ENCODE measurements around the gene SMG6.
A peak's percentile ranks its signal among the peaks of the same experiment; 100 is the strongest.

Gene SMG6

DNA sequence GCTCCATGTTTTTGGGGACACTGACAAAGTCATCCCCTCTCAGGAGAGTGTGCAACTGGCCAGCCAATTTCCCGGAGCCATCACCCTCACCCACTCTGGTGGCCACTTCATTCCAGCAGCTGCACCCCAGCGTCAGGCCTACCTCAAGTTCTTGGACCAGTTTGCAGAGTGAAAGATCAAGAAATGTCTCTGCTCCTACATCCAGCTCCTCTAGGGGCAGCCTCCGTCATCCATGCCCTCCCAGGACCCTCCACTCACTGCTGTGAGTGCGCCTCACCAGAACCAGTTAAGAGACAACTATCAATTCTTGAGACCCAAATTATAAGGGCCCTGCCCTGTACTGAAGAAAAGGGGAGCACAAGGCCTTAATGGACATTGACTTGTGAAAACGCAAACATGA lies 260.7 kb downstream of the SMG6 start:
- H3K9me3 ChIP-seq (ENCODE audit: insufficient read depth, low read length) = no peaks in the 10 kb centered on the region
- peak overlapping the region; percentile 100 for H3K4me2 ChIP-seq (ENCODE audit: low read length)
- H3K36me3 ChIP-seq (replicated peaks; ENCODE audit: low read depth, low read length) = peaks cover 21% of the 10 kb centered on the region
- H3K9ac ChIP-seq (ENCODE audit: low read length) = peak overlapping the region; percentile 85; the same call in 1 of the 2 replicates
- peaks cover 12% of the 10 kb centered on the region for H3K4me1 ChIP-seq (ENCODE audit: low read length)
- H3K27ac ChIP-seq (ENCODE audit: low read length) = peak overlapping the region; percentile 66; the same call in 1 of the 2 replicates
- no peaks in the 10 kb centered on the region for H3K27me3 ChIP-seq (ENCODE audit: low read depth, low read length)
- H2AFZ ChIP-seq (ENCODE audit: low read depth, low read length) = no peak overlapping the region
- TF ChIP-seq EZH2phosphoT487 (IDR thresholded peaks at IDR 0.05; ENCODE audit: low read depth) = no peak
- TF ChIP-seq, protein P1, sequence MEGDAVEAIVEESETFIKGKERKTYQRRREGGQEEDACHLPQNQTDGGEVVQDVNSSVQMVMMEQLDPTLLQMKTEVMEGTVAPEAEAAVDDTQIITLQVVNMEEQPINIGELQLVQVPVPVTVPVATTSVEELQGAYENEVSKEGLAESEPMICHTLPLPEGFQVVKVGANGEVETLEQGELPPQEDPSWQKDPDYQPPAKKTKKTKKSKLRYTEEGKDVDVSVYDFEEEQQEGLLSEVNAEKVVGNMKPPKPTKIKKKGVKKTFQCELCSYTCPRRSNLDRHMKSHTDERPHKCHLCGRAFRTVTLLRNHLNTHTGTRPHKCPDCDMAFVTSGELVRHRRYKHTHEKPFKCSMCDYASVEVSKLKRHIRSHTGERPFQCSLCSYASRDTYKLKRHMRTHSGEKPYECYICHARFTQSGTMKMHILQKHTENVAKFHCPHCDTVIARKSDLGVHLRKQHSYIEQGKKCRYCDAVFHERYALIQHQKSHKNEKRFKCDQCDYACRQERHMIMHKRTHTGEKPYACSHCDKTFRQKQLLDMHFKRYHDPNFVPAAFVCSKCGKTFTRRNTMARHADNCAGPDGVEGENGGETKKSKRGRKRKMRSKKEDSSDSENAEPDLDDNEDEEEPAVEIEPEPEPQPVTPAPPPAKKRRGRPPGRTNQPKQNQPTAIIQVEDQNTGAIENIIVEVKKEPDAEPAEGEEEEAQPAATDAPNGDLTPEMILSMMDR (IDR thresholded peaks at IDR 0.05; ENCODE audit: low read depth, low read length) = no peak
- H3K4me3 ChIP-seq (ENCODE audit: low read length) = peak overlapping the region; percentile 84
- H3K79me2 ChIP-seq (ENCODE audit: low read length) = peaks cover 13% of the 10 kb centered on the region
- H4K20me1 ChIP-seq (ENCODE audit: insufficient read depth, low read length) = no peaks in the 10 kb centered on the region

DNA sequence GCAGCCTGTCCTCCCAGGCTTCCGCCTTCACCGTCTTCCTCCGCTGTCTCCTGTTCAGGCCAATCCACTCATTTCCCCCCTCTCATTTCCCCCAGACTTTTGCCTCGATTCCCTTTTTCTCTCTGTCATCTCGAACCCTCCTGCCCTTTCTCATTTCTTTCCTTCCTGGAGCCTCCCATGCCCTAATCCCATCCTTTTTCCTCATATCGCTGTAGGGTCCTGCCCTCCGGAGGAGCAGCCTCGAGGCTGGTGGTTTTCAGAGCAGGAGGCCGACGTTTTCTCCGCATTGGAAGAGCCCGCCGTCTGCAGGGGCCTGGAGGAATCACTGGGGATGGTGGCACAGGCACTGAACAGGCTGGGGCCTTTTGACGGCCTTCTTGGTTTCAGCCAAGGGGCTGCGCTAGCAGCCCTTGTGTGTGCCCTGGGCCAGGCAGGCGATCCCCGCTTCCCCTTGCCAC lies 261.2 kb downstream of the SMG6 start:
- Histone ChIP-seq H3K27ac (ENCODE audit: low read length) (peak overlapping the region; percentile 66), H2AFZ (ENCODE audit: low read depth, low read length) (no peak overlapping the region), H3K4me1 (ENCODE audit: low read length) (peaks cover 12% of the 10 kb centered on the region), H4K20me1 (ENCODE audit: insufficient read depth, low read length) (no peaks in the 10 kb centered on the region), H3K9ac (ENCODE audit: low read length) (peak overlapping the region; percentile 85), H3K79me2 (ENCODE audit: low read length) (peaks cover 13% of the 10 kb centered on the region), H3K36me3 (replicated peaks; ENCODE audit: low read depth, low read length) (peaks cover 21% of the 10 kb centered on the region), H3K4me2 (ENCODE audit: low read length) (peak overlapping the region; percentile 100), H3K4me3 (ENCODE audit: low read length) (peak overlapping the region; percentile 84), H3K9me3 (ENCODE audit: insufficient read depth, low read length) (no peaks in the 10 kb centered on the region), H3K27me3 (ENCODE audit: low read depth, low read length) (no peaks in the 10 kb centered on the region)
- no peak for TF ChIP-seq EZH2phosphoT487 (IDR thresholded peaks at IDR 0.05; ENCODE audit: low read depth)
- TF ChIP-seq, protein P1 (IDR thresholded peaks at IDR 0.05; ENCODE audit: low read depth, low read length) = no peak

DNA sequence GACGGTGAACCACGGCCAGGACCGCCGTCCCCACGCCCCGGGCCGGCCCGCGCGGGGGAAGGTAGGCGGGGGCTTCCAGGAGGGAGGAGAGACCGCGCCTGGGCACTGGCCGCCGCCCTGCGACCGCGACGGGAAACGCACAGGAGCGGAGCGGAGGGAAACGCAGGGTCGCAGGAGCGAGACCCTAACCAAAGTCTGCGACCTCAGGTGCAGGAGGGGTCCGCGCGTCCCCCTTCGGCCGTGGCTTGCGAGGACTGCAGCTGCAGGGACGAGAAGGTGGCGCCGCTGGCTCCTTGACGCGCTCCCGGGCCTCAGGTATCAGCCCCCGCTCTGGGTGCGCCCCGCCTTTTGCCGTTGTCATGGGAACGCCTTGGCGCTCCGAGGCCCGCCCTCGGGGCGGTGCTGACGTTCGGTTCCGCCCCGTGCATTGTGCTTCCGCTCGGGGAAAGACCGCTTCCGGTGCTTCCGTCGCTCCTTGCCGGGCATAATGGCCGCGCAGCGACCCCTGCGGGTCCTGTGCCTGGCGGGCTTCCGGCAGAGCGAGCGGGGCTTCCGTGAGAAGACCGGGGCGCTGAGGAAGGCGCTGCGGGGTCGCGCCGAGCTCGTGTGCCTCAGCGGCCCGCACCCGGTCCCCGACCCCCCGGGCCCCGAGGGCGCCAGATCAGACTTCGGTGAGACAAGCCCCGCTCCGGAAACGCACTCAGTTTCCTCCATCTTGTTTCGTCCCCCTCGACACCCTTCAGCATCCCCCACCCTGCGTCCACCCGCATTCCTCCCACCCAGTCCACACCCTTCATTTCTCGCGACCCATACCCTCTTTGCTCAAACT lies 261.8 kb downstream of the SMG6 start, which contains the start of gene OVCA2:
Gene OVCA2, plus strand, starts transcription at position 462 of the 829 bp plus-strand sequence. Its CDS starts 26 bp downstream, at position 488.
- Histone ChIP-seq H3K27ac (ENCODE audit: low read length) (peak within 1 kb of the TSS; percentile 66), H3K9me3 (ENCODE audit: insufficient read depth, low read length) (no peaks in the 10 kb centered on the region)
- TF ChIP-seq, protein P1 (IDR thresholded peaks at IDR 0.05; ENCODE audit: low read depth, low read length) = peak; percentile 48
- no peak for TF ChIP-seq EZH2phosphoT487 (IDR thresholded peaks at IDR 0.05; ENCODE audit: low read depth)

DNA sequence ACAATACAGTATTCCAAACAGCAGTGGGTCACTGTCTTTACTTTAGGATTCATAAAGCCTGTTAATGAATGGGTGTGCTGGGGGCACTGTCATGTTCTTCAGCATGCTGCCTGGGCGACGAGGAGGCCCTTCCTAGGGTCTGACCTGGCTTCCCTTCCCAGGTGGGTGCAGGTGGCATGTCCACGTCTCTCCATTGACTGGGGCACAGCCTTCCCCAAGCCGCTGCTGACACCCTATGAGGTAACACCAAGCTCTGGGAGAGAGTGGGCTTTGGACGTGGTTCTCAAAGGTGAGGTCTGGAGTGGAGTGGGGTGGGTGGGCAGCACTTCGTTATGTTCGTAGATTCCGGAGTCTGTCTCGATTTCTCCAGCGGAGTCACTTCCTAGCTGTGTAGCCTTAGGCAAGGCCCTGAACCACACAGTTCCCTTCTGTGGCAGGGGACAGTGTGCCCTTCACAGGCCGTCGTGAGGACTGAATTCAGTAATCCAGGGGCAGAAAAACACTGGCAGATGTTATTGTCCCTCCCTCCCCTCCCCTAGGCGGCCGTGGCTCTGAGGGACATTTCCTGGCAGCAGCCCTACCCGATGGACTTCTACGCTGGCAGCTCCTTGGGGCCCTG lies 262.5 kb downstream of the SMG6 start:
- Histone ChIP-seq H3K27me3 (ENCODE audit: low read depth, low read length) (no peaks in the 10 kb centered on the region), H3K79me2 (ENCODE audit: low read length) (peaks cover 13% of the 10 kb centered on the region), H3K4me3 (ENCODE audit: low read length) (peak overlapping the region; percentile 84), H3K9ac (ENCODE audit: low read length) (no peak overlapping the region; the same call in 1 of the 2 replicates), H4K20me1 (ENCODE audit: insufficient read depth, low read length) (no peaks in the 10 kb centered on the region), H3K4me2 (ENCODE audit: low read length) (peak overlapping the region; percentile 83), H2AFZ (ENCODE audit: low read depth, low read length) (no peak overlapping the region), H3K4me1 (ENCODE audit: low read length) (peaks cover 12% of the 10 kb centered on the region), H3K36me3 (replicated peaks; ENCODE audit: low read depth, low read length) (peaks cover 21% of the 10 kb centered on the region), H3K9me3 (ENCODE audit: insufficient read depth, low read length) (no peaks in the 10 kb centered on the region), H3K27ac (ENCODE audit: low read length) (no peak overlapping the region)
- no peak for TF ChIP-seq EZH2phosphoT487 (IDR thresholded peaks at IDR 0.05; ENCODE audit: low read depth)
- TF ChIP-seq, protein P1 (IDR thresholded peaks at IDR 0.05; ENCODE audit: low read depth, low read length) = no peak

More for the DNA sequence above, 261.8 kb downstream of the SMG6 start, which contains the start of gene OVCA2:
- peak within 1 kb of the TSS; percentile 85 for H3K9ac ChIP-seq (ENCODE audit: low read length)
- H2AFZ ChIP-seq (ENCODE audit: low read depth, low read length) = no peak within 1 kb of the TSS
- peak within 1 kb of the TSS; percentile 84 for H3K4me3 ChIP-seq (ENCODE audit: low read length)
- H3K79me2 ChIP-seq (ENCODE audit: low read length) = peaks cover 13% of the 10 kb centered on the region
- H3K4me1 ChIP-seq (ENCODE audit: low read length) = peaks cover 12% of the 10 kb centered on the region
- no peaks in the 10 kb centered on the region for H4K20me1 ChIP-seq (ENCODE audit: insufficient read depth, low read length)
- peaks cover 21% of the 10 kb centered on the region for H3K36me3 ChIP-seq (replicated peaks; ENCODE audit: low read depth, low read length)
- H3K27me3 ChIP-seq (ENCODE audit: low read depth, low read length) = no peaks in the 10 kb centered on the region
- peak within 1 kb of the TSS; percentile 100 for H3K4me2 ChIP-seq (ENCODE audit: low read length)
